DLD1 (cell line): Measurements from ENCODE around the gene SLC23A2.
"Not testable (repeated sequence)": the region's sequence is repeated elsewhere in the genome, so short reads cannot be mapped to it uniquely, and the experiment has no call there.

ENCODE experiments used
- in situ Hi-C: cut with HindIII; loops from 2 replicates; pipeline ENCODE4 v1.10.0; 2017; ENCODE audit warnings: low sequenced_read_pairs

SLC23A2 gene

GRCh38 chr20:4881006-4881730 is 120.1 kb downstream of the SLC23A2 start:
- in situ Hi-C loops, result no loop called here

GRCh38 chr20:4880051-4880450 is 121.3 kb downstream of the SLC23A2 start:
- in situ Hi-C loops, result no loop called here

GRCh38 chr20:4878099-4878498 is 123.2 kb downstream of the SLC23A2 start:
- in situ Hi-C loops, result not testable (repeated sequence)

GRCh38 chr20:4876731-4877130 is 124.6 kb downstream of the SLC23A2 start:
- in situ Hi-C loops, result no loop called here

GRCh38 chr20:4876301-4876700 is 125.0 kb downstream of the SLC23A2 start:
- in situ Hi-C loops, result no loop called here

- in situ Hi-C loops, result no loop called here
Observed at GRCh38 chr20:4875578-4876067, 125.7 kb downstream of the SLC23A2 start.

- in situ Hi-C loops, result no loop called here
Observed at GRCh38 chr20:4873396-4873795, 127.9 kb downstream of the SLC23A2 start.

- in situ Hi-C loops, result no loop called here
Observed at GRCh38 chr20:4871486-4871885, 129.8 kb downstream of the SLC23A2 start.

GRCh38 chr20:4870906-4871305 is 130.4 kb downstream of the SLC23A2 start:
- in situ Hi-C loops, result no loop called here

- in situ Hi-C loops, result no loop called here
Observed at GRCh38 chr20:4869290-4870193, 131.8 kb downstream of the SLC23A2 start.

- in situ Hi-C loops, result no loop called here
Observed at GRCh38 chr20:4867051-4867450, 134.3 kb downstream of the SLC23A2 start.

GRCh38 chr20:4866429-4866828 is 134.9 kb downstream of the SLC23A2 start:
- in situ Hi-C loops, result no loop called here

- in situ Hi-C loops, result no loop called here
Observed at GRCh38 chr20:4864311-4864752, 137.0 kb downstream of the SLC23A2 start.

- in situ Hi-C loops, result no loop called here
Observed at GRCh38 chr20:4862661-4863060, 138.6 kb downstream of the SLC23A2 start.

- in situ Hi-C loops, result no loop called here
Observed at GRCh38 chr20:4861961-4862360, 139.3 kb downstream of the SLC23A2 start.

- in situ Hi-C loops, result no loop called here
Observed at GRCh38 chr20:4858000-4858399, 143.3 kb downstream of the SLC23A2 start.

GRCh38 chr20:4856022-4856755 is 145.1 kb downstream of the SLC23A2 start:
- in situ Hi-C loops, result no loop called here

- in situ Hi-C loops, result no loop called here
Observed at GRCh38 chr20:4855555-4855954, 145.8 kb downstream of the SLC23A2 start.

GRCh38 chr20:4855097-4855496 is 146.2 kb downstream of the SLC23A2 start:
- in situ Hi-C loops, result no loop called here

GRCh38 chr20:4854561-4854901 is 146.8 kb downstream of the SLC23A2 start:
- in situ Hi-C loops, result no loop called here
